ENCODE data around the gene ADAMTS1.

Gene ADAMTS1

DNA sequence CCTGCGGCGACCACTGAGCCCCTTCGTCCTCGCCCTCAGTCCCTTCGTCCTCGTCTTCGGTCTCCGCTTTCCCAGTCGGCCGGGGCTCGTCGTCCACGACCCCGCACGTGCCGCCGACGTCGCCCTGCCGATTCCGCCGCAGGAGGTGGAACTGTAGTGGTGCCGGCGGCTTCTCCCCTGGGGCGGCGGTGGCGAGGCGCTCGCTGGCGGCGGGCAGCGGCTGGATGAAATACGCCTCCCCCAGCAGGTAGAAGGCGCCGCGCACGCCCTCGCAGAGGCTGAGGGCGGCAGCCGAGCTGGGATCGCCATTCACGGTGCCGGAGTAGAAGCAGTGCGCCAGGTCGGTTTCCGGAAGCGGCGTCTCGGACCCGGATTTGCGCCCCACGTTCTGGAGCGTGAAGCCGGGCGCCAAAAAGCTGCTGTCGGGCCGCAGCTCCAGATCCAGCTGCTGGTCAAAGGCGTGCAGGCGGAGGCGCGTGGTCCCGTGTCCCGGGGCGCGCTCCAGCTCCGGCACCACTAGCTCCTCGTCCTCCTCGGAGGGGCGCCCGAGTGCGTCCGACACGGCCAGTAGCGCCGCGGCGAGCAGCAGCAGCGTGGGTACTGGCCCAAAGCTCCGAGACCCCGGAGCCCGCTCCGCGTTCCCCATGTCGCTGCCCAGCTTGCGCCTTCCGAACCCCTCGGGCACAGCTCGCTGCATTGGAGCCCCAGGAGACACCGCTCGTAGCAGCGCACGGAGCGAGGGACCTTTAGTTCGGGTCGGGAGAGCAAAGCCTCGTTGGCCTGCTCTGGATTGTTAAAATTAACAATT lies 747 bp downstream of the ADAMTS1 start:
- peak; percentile 28 to 37 for DNase-seq

DNA sequence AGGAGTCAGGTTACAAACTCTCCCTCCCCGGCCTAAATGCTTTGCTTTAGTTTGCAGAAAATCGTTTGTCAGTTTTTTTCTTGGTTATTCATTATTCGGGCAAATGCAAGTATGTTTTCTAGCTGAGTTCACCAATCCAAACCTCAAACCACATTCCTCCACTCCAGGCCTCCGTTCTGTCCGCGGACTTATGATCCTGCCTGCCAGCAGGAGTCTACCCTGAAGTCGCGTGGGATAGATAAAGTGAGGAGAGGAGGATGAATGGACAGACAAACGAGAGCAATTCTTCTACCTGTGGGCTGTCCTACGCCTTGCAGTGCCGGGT lies 1.3 kb downstream of the ADAMTS1 start:
- peak in 1 of 2 experiments; percentile 23 for DNase-seq

DNA sequence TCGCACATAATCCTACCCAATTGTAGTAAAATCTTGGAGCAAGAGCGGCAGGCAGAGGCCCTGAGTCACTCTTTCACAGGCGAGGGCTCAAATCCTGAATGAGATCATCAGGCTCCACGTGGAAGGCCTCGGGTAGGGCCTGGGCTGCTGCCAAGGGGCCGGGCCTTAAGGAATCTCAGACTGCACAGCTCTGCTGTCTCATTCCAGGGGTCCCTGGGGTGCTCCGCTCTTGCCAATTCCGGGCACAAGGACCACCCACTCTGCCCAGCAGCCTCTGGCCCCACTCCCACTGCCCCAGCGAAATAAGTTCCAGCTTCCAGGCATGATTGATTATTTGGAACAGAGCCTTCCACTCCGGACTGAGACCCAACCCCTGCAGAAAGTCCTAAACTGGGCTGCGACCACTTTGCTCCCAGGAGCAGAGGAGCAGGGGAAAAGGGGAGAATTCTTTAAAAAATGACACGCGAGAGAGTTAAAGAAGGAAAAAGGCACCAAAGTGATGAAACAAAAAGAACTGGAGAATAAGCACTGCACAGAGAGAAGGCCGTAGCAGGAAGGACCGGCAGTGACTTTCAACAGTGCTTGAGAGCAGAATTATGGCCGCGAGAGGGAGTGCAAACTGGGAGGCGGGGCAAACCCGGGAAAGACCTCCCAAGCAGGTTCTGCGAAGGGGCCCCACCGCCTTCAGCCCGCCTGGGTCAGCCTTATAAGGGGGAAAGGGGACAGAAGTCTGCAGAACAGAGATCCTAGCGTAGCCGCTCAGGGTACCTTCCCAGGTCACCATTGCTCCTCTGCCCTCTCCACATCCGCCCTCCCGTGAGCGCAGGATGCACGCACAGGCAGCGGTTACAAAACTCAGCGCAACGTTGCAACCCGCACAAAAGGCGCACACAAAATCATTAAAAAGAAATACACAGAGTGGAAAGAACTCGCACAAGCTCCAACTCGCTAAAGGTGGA lies 2.0 kb downstream of the ADAMTS1 start:
- peak; percentile 27 to 35 for DNase-seq

DNA sequence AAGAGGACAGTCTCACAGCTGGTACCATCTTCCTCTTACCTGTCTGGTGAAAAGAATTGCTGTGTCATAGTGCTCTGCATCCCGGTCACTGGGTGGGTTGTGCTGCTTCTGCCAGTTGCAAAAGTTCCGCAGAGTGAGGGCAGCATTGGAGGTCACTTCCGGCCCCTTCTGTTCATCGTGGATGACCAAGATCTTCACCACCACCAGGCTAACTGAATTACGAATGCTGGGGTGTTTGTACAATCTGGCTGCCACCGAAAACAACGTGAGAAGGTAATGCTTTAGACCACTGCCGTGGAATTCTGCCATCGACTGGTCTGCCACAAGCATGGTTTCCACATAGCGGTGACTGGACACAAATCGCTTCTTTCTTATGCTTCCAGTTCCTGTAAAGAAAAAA lies 2.9 kb downstream of the ADAMTS1 start:
- no peak for DNase-seq

DNA sequence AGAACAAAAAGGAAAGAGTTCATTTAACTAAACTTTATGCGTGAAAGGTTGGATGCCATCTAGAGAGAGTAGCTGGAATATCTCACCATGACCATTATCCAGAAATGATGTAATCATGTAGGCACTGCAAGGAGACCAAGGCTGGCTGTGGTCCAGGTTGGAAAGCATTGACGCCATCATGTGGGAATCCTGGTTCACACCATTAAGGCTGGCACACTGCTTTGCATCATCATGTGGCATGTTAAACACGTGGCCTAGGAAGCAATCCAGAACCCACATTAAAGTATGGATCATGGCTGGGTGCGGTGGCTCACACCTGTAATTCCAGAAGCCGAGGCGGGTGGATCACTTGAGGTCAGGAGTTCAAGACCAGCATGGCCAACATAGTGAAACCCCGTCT lies 4.3 kb downstream of the ADAMTS1 start:
- no peak for DNase-seq

DNA sequence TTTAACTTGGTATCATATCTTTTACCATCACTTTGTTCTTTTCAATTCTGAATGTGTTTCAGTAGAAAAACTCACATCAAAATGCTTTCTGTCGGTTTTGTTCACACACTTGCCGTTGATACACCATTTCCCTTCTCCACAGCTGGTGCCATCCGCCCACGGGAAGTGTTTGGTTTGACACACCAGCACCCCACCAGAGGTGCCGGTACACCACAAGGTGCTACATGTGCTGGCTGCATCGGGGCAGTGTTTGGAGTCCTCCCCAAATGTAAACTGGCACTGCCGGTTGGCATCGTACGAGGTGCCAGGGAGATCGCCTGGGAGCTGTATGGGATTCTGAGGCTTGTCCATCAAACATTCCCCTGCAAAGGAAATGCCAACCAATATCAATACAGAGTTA lies 5.0 kb downstream of the ADAMTS1 start:
- peak in 1 of 2 experiments; percentile 25 for DNase-seq

DNA sequence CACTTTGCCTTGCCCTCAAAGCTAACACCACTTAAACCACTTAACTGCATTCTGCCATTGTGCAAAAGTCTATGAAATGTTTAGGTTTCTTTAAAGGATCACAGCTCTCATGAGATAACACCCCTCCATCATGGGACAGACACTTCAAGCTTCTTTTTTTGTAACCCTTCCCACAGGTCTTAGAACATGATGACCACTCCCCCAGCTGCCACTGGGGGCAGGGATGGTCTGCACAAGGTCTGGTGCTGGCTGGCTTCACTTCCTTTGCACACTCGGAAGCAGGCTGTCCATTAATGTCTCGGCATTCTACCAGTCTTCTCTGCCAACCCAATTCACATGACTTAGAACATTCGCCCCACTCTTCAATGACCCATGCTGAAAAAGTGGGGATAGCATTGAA lies 7.7 kb downstream of the ADAMTS1 start:
- DNase-seq = no peak

DNA sequence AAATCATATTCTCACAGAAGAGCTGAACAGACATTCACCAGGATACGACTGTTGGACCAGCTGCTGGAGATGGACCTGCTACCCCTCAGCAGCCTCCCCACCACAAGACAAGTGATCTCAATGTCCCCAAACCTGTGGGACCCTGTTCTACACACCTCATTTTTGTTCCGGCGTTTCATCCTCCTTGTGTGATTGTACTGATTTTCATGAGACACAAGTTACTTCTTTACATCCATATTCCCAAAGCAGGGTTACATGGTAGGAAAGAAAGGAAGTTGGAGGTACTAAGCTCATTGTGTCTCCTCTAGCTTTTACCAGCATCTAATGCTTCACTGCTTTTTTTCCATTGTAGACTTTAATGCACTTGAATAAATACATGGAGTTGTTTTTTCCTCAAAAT lies 8.7 kb downstream of the ADAMTS1 start:
- no peak for DNase-seq

DNA sequence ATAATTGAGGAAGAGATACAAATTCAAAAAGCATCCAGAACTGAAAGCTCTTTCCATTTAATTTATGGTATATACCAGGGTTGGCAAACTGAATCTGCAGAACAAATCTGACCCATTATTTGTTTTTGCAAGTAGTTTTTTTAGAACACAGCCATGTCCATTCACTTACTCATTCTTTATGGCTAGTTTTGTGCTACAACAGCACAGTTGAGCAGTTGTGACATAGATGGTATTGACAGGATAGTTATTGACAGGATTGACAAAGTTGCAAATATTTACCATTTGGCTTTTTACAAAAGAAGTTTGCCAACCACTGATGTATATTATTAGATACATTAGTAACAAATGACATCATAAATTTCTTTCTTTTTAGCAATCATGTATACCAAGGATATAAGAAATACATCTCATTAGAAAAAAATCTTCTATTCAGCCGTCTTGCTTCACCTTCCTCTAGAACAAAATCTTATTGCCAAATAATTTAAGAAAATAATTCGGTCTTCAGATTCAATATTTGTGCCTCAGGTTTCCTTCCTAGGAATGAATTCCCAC lies 9.4 kb downstream of the ADAMTS1 start:
- DNase-seq = no peak

DNA sequence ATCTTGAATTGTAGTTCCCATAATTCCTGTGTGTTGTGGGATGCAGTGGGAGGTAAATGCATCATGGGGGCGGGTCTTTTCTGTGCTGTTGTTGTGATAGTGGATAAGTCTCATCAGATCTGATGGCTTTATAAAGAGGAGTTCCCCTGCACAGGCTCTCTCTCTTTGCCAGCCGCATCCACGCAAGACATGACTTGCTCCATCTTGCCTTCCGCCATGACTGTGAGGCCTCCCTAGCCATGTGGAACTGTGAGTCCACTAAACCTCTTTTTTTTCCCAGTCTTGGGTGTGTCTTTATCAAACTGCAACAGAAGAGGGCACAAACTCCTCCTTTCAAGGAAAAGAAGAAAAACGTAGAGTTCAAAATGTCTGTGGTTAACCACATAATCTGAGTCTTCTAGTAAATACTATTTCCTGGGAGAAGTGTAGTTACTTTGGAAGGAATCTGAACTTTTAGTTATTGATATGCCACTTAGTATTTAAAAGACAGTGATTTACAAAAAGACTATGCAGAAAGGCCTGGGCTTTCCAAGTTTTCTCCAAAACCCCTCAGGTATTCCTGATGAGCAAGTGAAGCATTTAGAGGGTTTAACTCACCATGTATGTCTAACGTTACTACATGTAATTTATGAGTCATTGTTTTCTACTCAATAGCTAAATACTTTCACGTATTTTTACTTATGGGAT lies 10.0 kb downstream of the ADAMTS1 start:
- DNase-seq = no peak

DNA sequence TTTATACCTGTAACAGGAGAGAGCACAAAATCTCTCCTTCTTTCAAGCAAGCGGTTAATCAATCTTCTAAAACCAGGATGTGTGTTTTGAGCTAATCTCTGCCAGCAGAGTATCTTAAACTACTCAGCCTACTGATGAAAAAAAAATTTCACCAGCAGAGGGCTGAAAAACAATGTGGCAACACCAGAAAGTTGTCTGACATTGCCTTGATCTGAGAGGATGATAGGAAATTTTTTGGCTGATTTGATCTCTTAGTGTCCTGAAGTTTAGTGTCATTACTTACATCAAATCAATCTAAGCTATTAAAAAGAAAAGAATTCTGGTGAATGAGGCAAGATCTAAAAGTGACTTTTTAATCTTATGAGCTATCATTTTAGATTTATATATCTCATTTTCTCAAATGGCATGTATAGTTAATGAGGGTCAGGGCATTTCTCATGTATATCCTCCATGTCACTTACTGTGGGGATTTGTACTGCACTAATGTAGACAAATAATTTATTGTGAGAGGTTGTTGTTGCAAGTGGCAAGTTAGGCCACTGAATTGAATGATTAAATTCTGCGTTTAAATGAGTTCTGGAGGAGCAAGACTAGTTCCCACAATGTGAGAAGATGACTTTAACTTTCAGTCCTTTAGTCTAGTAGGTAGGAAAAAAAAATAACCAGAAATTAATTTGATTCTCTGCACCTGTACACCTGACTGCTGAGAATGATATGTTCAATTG lies 10.9 kb downstream of the ADAMTS1 start:
- no peak for DNase-seq

DNA sequence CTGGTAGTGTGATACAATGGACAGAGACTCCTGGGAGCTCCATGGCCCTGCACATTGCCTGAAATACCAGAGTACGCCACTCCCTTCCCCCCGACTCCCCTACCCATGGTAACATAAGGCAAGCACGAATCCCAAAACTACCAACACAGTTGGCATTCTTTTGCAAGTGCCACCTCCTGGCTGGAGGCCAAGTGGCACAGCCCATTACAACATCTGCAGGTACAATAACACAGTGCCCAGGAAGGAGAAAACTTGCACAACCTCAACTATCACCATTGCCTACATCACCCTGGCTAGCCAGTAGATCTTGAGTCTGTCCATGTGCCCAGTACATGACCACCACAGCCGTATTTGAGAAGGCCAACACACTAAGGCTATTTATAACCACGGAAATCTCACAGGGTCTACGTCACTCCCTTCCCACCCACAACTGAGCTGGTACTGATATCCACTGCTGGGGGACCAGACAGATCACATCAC lies 11.7 kb downstream of the ADAMTS1 start:
- DNase-seq = no peak

DNA sequence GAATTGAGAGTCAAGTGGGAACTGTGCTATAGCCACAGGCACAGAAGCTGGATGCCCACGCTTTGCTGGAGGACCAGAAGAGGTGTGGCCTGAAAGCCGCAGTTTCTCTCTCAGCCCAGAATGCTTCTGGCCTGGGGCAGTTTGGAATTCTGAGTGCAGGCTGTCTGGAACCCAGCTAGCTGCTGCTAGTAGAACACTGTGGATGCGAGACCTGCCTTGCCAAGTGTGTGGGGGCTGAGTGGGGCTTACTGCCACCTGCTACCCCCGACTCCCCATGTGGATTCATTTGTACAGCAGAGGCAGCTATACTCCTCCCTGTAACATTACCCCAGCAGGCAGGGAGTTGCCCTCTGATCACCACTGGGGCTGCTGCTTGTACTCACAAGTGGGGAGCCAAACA lies 12.2 kb downstream of the ADAMTS1 start:
- DNase-seq = no peak

DNA sequence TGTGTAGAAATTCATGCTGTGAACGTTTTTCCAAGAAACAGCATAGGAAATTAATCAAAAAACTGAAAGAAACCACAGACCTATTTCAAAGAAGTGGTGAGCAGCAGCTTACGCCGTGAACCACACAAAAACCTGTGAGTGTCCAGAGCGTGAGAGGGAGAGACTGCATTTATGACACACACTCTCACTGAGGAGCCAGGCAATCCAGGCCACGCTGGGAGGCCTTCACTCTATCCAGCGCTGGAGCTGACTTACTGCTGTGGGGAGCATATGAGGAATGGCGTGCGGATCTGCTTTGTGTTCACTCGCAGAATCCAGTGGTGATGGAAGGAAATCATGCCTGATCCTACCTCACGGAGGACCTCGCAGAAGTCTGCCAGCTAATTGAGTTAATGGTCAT lies 12.7 kb downstream of the ADAMTS1 start:
- DNase-seq = no peak

DNA sequence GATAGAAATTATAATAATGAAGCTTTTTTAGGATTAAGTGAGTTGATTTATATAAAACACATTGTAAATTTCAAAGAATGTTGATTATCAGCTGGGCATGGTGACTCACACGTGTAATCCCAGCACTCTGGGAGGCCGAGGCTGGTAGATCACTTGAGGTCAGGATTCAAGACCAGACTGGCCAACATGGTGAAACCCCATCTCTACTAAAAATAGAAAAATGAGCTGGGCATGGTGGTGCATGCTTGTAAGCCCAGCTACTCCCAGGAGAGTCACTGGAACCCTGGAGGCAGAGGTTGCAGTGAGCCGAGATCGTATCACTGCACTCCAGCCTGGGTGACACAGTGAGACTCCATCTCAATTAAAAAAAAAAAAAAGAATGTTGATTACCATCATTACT lies 18.4 kb downstream of the ADAMTS1 start:
- no peak for DNase-seq

DNA sequence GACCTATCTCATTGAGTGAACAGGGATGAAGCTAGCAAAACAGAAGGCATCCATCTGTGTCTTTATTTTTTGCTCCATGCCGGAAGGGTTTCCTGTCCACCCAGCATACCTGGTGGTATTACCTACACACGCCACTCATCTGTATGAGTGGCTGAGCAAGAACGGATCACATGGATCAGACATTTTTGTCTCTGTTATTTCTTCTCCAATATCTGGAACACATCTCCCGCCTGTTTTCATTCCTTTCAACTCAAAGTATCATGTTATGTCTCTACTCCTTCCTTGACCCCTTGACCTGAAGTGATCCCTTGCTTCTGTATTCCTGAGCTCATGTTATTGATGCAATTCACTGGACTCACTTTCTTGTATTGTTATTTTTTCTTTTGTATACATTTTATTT lies 24.7 kb downstream of the ADAMTS1 start:
- DNase-seq = no peak

DNA sequence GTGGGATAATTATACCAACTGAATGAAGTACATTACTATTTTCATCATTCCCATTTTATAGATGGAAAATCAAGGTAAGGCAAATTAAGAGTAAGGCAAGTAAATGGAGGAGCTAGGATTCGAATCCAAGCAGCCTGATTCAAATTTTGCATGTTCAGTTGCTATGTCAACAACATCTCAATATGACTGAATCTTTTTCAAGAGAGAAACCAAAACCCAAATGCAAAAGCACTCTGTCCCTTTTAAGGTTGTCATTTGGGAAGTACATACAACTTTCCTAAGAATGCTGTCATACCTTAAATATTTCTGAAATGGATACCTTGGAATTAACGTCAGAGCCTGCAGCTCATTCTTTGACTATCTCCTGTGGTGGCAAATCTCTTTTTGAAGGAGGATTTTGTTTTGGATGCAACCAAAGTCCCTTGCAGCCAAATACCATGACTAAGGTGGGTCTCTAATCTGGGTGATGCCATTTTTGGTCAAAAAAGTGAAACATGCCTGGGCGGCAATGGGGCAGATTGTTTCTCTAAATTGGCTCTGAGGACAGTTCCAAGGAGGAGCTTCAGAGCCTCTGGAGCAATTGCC lies 25.4 kb downstream of the ADAMTS1 start:
- no peak for DNase-seq

DNA sequence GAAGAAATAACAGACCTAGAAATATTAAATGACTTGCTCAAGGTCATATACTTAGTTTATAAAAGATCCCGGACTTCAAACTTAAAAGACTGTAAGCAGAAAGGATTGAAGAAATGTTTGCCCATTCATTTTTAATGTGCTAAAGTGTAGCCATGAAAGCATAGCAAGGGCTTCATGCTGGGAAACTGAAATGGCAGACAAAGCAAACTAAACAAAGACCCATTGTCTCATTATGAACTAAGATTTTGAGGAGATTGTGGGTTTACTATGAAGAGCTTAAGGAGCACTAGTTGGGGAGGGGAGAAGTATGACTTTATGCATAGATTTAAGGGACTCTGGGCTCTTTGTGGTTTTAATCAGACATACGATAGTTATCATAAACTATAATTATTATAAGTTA lies 26.3 kb downstream of the ADAMTS1 start:
- no peak for DNase-seq

DNA sequence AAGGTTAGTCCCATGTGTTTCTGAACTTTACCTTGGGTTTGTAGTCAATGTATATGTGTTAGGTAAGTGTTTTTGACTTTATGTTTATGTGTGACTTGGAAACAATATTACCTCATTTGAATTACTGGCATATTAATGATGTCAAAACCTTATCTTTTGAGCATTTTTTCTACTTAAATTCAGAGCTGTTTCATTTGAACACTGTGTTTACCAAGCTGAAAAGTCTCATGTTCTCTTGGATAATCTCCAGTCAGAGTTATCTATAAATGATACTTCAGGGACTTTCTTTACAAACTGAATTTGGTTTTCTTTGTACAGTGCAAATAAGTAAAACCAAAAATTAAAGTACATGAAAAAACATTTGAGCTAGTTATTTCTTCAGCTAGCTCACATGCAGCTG lies 30.0 kb downstream of the ADAMTS1 start:
- DNase-seq = no peak

DNA sequence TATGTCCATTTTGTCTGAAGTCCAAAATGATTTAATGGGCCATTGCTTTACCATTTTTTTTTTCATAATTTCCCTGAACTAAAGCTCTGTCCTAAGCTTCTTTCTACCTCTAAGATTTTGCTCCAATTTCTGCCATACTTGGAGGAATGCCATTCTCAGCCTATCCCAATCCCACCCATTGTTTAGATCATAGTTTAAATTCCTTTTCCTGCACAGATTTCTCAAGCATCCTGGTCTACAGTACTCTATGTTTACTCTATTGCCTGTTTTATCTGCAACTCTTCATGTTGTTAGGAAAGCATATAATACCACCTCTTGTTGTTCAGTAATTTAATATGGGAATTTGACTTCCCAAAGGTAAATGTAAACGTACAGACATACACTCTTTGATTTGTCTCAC lies 30.8 kb downstream of the ADAMTS1 start:
- DNase-seq = no peak

DNA sequence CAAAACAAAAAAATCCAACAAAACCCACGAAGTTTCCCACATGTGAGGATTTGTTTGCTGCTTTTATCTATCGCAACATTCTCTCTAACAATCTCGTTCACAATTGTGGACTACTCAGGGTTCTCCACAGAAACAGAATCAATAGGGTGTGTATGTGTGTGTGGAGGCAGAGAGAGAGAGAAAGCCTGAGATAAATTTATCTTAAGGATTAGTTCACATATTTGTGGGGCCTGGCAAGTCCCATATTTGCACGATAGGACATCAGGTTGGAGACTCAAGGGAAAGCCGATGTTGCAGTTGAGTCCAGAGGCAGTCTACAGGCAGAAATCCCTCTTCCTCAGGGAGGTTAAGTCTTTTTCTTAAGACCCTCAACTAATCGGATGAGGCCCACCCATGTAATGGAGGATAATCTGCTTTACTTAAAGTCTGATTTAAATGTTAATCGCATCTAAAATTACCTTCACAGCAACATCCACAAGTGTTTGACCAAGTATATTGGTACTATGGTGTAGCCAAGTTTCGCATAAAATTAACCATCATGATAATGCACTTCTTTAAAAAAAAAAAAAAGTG lies 31.7 kb downstream of the ADAMTS1 start:
- DNase-seq = no peak

DNA sequence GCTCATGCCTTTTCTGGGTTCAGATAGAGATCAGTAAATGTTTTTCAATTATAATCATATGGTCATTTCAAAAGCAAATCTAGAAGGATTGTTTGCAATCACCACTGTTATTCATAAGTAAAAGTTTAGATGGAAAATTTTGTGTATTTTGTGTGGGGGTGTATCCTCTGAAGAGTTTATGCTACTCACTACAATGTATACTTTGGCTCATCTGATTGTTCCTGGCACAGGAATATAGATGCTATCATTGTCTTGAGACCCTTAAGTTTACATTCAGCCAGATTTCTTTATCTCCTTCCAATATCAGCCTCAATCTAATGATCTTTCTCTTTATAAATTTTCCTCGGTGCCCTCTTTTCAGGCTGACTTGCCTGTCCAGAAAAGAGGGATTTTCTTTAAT lies 33.0 kb downstream of the ADAMTS1 start:
- no peak for DNase-seq

Data from activated T-cell treated with anti-CD3 and anti-CD28 coated beads, Interleukin-2, amount 50 U/mL, for 48 hours (primary cell).